ENCODE data around the gene NTF3. TPM values are rescaled to one million over a fixed set of nuclear protein-coding genes. Genes with fewer than 3 reads are reported as not detected.

Gene NTF3
- total RNA-seq, 2 experiments from 2014 or later = not detected

DNA sequence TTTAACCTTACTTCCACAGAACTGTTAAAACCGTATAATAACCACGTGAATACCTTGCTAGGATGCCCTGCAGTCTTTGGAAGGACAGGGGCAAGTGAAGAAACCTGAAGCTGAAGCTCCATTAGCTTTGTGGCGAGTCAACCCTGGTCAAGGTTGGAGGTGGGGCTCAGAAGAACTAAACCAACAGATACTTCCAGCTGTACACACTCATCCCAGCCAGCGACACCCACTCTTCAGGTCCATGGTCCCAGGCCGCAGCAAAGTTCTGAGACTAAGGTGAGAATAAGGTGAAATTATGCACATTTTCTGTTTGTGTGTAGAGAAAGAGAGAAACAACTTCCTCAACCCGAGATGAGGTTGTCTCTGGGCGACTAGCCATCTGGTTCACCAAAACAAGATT lies 77.6 kb downstream of the NTF3 start:
- no peaks in the 10 kb centered on the region for H3K4me1 Mint-ChIP-seq
- H3K4me3 Mint-ChIP-seq = no peak overlapping the region
- POLR2A ChIA-PET = no interaction called here
- DNase-seq = no peak
- no peaks in the 10 kb centered on the region for H3K9me3 Mint-ChIP-seq
- no peaks in the 10 kb centered on the region for H3K27me3 Mint-ChIP-seq
- no peak overlapping the region for H3K27ac Mint-ChIP-seq
- no peaks in the 10 kb centered on the region for H3K36me3 Mint-ChIP-seq (ENCODE audit: low read depth)
- CTCF ChIA-PET = no interaction called here

DNA sequence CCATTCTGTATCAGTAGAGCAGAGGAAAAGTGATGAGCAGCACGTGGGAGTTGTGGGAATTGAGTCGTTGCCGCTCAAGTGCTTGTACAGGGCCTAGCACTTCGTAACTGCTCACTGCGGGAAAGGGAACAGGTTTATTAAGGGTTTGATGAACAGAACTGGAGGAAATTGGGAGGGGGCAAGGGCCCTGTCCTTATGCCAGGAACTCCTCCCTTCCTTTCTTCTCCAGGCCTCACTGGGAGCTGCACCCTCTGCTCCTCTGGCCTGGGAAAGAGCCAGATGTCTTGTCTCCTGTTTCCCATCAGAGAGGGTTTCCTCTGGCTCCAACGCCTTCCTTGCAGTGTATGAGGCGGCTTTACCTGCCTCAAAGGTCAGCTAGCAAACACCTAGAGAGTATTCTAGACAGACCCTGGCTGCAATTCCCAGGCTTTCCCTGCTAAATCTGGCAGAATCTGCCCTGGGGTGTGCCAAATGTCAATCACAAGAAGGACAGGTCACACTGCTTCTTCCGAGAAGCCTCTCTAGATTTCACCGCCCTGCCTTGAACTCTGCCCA lies 78.4 kb downstream of the NTF3 start:
- H3K36me3 Mint-ChIP-seq (ENCODE audit: low read depth) = no peaks in the 10 kb centered on the region
- ChIA-PET POLR2A (no interaction called here), CTCF (no interaction called here)
- no peaks in the 10 kb centered on the region for H3K9me3 Mint-ChIP-seq
- no peak overlapping the region for H3K4me3 Mint-ChIP-seq
- H3K4me1 Mint-ChIP-seq = no peaks in the 10 kb centered on the region
- H3K27ac Mint-ChIP-seq = no peak overlapping the region
- DNase-seq = no peak
- no peaks in the 10 kb centered on the region for H3K27me3 Mint-ChIP-seq

- Mint-ChIP-seq H3K36me3 (ENCODE audit: low read depth) (no peaks in the 10 kb centered on the region), H3K9me3 (no peaks in the 10 kb centered on the region), H3K27me3 (no peaks in the 10 kb centered on the region), H3K4me3 (no peak overlapping the region), H3K27ac (no peak overlapping the region), H3K4me1 (no peaks in the 10 kb centered on the region)
- no peak for DNase-seq
- CTCF ChIA-PET = no interaction called here
- POLR2A ChIA-PET = no interaction called here
Observed at GRCh38 chr12:5511256-5511643, 79.3 kb downstream of the NTF3 start.

DNA sequence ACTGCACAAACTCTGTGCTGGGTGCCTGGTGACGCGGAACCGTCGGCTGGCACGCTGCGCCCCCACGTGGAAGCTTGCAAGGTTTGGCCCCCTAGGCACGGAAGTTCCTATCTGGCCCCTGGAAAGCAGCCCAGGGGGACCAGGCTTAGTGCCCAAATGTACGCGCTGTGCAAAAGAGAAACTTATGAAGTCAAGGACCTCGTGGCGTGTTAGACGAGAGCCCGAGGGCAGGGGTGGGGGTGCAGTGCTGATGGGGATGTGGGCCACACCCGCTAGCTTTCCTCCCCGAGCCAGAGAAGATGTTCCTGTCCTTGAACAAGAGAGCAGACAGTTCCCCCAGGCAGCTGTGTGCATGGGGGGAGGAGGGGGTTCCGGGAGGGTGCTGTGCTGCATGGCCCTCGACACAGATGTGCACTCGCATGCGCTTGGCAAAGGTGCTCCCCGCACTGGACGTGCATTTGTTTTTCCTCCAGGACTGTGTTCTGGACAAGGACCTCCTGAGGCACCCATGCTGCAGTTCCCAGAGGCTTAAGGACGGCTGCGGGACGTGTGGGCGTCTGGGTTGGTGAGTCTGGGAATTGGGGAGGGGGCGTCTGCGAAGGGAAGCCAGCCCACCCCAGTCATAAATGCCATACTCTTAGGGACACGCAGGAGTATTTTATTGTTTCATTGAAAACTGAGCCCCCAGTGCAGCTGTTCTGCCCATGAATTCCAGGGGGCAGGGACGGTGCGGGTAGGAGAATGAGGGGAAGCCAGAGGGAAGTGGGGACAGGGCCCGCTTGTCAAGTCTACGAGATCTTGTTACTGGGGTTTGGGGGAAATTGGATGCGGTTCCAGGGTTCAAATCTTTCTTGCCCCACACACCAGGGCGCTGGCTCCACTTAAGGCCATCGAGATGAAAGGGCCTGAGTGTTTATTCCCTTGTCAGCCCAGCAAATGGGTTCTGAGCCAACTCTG lies 80.0 kb downstream of the NTF3 start:
- Mint-ChIP-seq H3K27me3 (no peaks in the 10 kb centered on the region), H3K4me3 (no peak overlapping the region), H3K27ac (no peak overlapping the region), H3K9me3 (no peaks in the 10 kb centered on the region), H3K4me1 (no peaks in the 10 kb centered on the region), H3K36me3 (ENCODE audit: low read depth) (no peaks in the 10 kb centered on the region)
- ChIA-PET CTCF (no interaction called here), POLR2A (no interaction called here)
- DNase-seq = no peak

DNA sequence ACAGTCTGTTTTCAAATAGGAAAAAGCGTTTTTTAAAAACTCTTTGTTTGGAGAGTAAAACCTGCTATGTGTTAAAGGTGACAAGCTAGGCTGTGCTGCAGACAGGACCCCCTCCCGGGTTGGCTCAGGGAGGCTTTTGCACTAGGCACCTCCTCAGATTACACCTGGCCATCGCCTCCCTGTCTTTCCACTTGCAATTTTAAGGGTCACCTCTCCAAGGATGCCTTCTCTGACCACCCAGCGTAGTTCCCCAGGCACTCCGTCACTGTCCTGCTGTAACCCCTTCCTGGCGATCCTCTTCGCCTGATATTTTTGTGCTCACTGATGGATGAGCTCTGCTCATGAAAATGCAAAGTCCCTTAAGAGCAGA lies 80.7 kb downstream of the NTF3 start:
- no peaks in the 10 kb centered on the region for H3K27me3 Mint-ChIP-seq
- no peaks in the 10 kb centered on the region for H3K9me3 Mint-ChIP-seq
- no peaks in the 10 kb centered on the region for H3K36me3 Mint-ChIP-seq (ENCODE audit: low read depth)
- H3K4me3 Mint-ChIP-seq = no peak overlapping the region
- CTCF ChIA-PET = no interaction called here
- no peak overlapping the region for H3K27ac Mint-ChIP-seq
- no peak for DNase-seq
- POLR2A ChIA-PET = no interaction called here
- H3K4me1 Mint-ChIP-seq = no peaks in the 10 kb centered on the region

DNA sequence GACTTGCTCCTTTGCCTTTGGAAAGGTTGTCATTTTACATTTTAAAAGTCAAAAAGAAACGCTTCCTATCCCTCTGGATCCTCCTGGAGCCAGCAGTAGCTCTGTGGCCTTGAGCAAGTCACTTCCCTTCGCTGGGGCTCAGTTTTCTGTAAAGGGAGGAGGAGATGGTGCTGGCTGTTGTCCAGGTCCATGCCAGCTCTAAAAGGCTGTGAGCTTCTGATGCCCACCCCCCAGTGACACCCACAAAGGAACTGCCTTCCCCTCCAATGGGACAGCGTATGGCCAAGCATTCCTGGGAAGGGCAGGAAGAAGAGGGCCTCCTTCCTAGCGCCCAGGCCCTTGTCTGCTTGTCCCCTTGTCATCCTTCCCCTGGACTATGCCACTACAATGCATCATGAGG lies 81.5 kb downstream of the NTF3 start:
- Mint-ChIP-seq H3K4me3 (no peak overlapping the region), H3K27ac (no peak overlapping the region), H3K36me3 (ENCODE audit: low read depth) (no peaks in the 10 kb centered on the region), H3K4me1 (no peaks in the 10 kb centered on the region), H3K9me3 (no peaks in the 10 kb centered on the region), H3K27me3 (no peaks in the 10 kb centered on the region)
- ChIA-PET POLR2A (no interaction called here), CTCF (no interaction called here)
- no peak for DNase-seq

GRCh38 chr12:5514016-5514415 lies 82.1 kb downstream of the NTF3 start:
- CTCF ChIA-PET = no interaction called here
- no peak for DNase-seq
- Mint-ChIP-seq H3K36me3 (ENCODE audit: low read depth) (no peaks in the 10 kb centered on the region), H3K9me3 (no peaks in the 10 kb centered on the region), H3K27me3 (no peaks in the 10 kb centered on the region), H3K4me1 (no peaks in the 10 kb centered on the region), H3K27ac (no peak overlapping the region), H3K4me3 (no peak overlapping the region)
- POLR2A ChIA-PET = no interaction called here

DNA sequence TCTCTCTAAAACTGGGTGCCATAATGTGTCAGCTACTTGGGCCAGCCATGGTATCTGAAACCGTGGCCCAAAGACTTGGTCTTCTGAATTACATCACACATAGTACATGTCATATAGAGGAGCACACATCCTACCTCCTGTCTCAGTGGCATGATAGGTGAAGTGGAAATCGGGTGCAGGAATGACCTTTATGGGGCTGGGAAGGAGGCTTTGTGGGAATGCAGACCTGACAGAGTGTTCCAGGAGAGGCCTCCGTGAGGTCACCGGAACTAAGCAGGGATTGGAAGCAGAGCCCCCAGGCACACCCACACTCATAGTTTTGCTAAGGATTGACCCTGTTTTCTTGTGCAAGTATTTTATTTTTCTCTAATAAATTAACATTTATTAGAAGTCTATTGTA lies 82.6 kb downstream of the NTF3 start:
- ChIA-PET CTCF (no interaction called here), POLR2A (no interaction called here)
- DNase-seq = no peak
- Mint-ChIP-seq H3K4me1 (no peaks in the 10 kb centered on the region), H3K36me3 (ENCODE audit: low read depth) (no peaks in the 10 kb centered on the region), H3K4me3 (no peak overlapping the region), H3K27me3 (no peaks in the 10 kb centered on the region), H3K27ac (no peak overlapping the region), H3K9me3 (no peaks in the 10 kb centered on the region)

GRCh38 chr12:5515458-5515857 lies 83.5 kb downstream of the NTF3 start:
- no peak overlapping the region for H3K4me3 Mint-ChIP-seq
- H3K27me3 Mint-ChIP-seq = no peaks in the 10 kb centered on the region
- no peaks in the 10 kb centered on the region for H3K36me3 Mint-ChIP-seq (ENCODE audit: low read depth)
- POLR2A ChIA-PET = no interaction called here
- no peaks in the 10 kb centered on the region for H3K9me3 Mint-ChIP-seq
- DNase-seq = no peak
- CTCF ChIA-PET = no interaction called here
- no peaks in the 10 kb centered on the region for H3K4me1 Mint-ChIP-seq
- no peak overlapping the region for H3K27ac Mint-ChIP-seq

GRCh38 chr12:5516371-5517241 lies 84.7 kb downstream of the NTF3 start:
- H3K4me1 Mint-ChIP-seq = no peaks in the 10 kb centered on the region
- H3K36me3 Mint-ChIP-seq (ENCODE audit: low read depth) = no peaks in the 10 kb centered on the region
- no peak overlapping the region for H3K4me3 Mint-ChIP-seq
- POLR2A ChIA-PET = no interaction called here
- CTCF ChIA-PET = no interaction called here
- H3K27ac Mint-ChIP-seq = no peak overlapping the region
- H3K9me3 Mint-ChIP-seq = no peaks in the 10 kb centered on the region
- DNase-seq = no peak
- H3K27me3 Mint-ChIP-seq = no peaks in the 10 kb centered on the region

- Mint-ChIP-seq H3K27ac (no peak overlapping the region), H3K9me3 (no peaks in the 10 kb centered on the region), H3K36me3 (ENCODE audit: low read depth) (no peaks in the 10 kb centered on the region), H3K4me3 (no peak overlapping the region), H3K27me3 (no peaks in the 10 kb centered on the region), H3K4me1 (no peaks in the 10 kb centered on the region)
- ChIA-PET POLR2A (no interaction called here), CTCF (no interaction called here)
- no peak for DNase-seq
Observed at GRCh38 chr12:5518584-5519365, 86.9 kb downstream of the NTF3 start.

DNA sequence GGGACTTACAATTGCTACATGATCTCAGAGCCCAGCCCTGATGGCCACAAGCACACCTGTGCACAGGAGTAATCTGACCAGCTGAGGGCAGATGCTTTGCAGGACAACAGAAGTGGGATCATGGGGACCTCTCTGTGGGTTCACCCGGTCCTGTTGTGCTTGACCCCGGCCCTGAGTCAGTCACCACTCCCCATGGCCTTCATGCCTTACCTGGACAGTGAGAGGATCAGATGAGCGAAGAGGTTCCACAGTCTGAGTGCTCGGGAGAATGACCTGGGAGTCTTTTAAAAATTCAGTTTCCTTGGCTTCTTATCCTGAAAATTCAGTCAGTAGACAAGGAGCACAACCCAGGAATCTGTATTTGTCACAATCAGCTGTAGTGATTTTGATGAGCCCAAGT lies 88.1 kb downstream of the NTF3 start:
- Mint-ChIP-seq H3K27me3 (no peaks in the 10 kb centered on the region), H3K4me3 (no peak overlapping the region), H3K9me3 (no peaks in the 10 kb centered on the region), H3K27ac (no peak overlapping the region), H3K4me1 (no peaks in the 10 kb centered on the region), H3K36me3 (ENCODE audit: low read depth) (no peaks in the 10 kb centered on the region)
- no peak for DNase-seq
- CTCF ChIA-PET = no interaction called here
- POLR2A ChIA-PET = no interaction called here

GRCh38 chr12:5520831-5521230 lies 88.9 kb downstream of the NTF3 start:
- Mint-ChIP-seq H3K27ac (no peak overlapping the region), H3K27me3 (no peaks in the 10 kb centered on the region), H3K9me3 (no peaks in the 10 kb centered on the region), H3K4me3 (no peak overlapping the region), H3K4me1 (no peaks in the 10 kb centered on the region), H3K36me3 (ENCODE audit: low read depth) (no peaks in the 10 kb centered on the region)
- no peak for DNase-seq
- CTCF ChIA-PET = no interaction called here
- POLR2A ChIA-PET = no interaction called here

All from activated CD4-positive, alpha-beta memory T cell treated with anti-CD3 and anti-CD28 coated beads, Interleukin-2, amount 10 ng/mL, durations not matched to agents 7 days and 5 days (primary cell).